Hematopoietic multipotent progenitor cell treated with erythropoietin and hydrocortisone succinate and interleukin-3 and kit ligand, for 6 days (in vitro differentiated cells): Measurements from ENCODE around the gene CSF1.
A peak's percentile ranks its signal among the peaks of the same experiment; 100 is the strongest.

Experiments used
- DNase-seq: peaks from one replicate; pipeline ENCODE4 v3.0.0-alpha.2; 2015

Gene CSF1

DNA sequence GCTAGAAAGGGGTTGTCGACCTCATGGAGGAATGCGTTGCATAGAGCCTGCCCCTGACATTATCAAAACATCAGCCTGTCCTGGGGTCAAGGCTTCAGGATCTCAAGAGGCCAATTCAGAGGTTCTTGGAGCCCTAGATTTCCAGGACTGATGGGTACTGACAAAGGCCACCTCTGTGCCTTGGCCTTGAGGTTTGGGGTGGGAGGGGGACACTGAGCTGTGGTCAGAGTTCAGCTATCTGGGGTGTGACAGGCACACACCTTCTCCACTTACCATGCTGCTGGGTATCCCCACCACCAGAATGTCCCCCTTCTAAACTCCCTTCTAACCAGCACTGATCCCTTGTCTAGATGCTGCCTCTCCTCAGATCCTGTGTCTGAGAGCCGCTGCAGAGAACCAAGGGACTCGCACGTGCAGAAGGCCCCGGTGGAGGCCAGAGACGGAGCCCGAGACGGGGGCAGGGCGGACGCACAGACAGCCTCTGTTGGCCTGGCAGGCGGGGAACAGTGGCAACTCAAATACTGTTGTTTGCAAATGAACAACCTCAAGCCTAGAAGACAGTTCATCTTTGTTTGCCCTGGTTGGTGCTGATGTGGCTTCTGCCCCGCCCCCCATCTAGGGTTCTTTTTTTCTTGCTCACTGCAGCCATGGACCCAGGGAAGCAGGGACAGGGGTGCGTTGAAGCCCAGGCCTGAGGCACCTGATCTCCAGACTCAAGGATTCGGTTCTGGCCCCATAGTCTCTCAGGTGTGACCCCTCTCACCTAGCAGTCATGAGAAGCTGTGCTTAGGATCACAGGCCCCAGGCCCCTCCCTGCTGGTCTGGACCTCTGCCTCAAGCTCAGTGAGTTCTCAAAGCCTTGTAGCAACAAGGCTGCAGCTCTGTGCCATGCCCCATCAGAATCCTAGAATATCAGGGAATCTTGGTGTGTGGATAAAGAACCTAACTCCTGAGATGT lies 28.1 kb upstream of the CSF1 start:
- DNase-seq: no peak

DNA sequence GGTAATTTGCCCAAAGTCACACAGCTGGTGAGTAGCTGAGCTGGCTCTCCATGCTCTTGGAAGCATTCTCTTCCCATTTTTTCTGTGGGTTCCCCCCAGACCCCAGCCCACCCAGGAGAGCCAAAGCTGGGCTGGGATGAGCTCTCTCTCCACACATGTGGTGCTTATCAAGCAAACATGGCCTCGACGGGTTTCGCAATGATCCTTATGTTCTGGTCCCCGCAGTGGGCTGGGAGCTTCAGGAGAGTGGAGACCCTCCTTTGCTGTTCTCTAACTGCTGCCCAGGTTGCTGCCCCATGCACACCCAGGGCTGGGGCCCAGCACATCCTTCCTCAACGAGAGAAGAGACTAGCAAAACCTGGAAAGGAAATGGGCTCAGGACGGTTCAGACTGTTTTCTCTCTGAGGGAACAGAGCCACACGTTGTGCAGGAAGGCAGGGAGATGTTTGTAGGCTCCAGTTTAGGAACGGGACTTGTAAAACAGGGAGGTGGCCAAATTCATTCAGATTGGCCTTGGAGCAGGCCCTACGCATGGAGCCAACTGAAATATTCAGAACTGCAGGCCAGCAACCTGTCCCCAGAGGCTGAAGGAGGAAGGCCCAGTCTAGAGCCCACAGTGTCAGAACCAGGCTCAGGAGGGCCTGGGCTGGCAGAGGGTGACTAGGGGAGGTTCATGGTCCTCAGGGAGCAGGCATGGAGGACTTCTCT lies 27.2 kb upstream of the CSF1 start:
- no peak for DNase-seq

DNA sequence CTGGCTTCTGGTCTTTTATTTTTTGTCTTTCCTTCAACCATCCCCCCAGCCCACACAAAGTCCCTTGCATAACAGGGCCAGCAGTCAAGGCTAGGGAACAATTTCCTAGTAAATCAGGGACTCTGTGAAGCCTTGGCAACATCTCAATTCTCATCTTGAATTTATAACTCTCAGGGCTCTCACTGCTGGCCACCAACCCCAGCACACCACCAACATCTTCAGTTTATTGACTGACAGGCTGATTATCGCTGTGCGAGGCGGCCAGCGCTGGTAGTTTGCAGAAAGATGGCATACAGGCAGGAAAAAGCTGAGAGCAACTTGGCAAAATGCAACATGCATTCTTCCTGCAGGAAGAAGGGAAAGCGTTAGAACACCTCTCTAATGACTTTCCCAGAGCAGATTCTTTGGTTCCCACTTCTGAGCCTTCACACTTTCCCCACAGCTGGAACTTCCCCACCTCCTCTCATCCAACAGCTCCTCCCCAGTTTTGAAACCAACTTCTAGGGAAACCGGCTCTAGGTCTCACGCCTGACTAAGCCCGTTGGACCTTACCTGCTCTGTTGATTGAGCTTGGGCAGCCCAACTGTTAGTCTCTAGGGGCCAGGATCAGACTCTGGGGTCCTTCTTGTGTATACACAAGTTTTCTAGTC lies 26.3 kb upstream of the CSF1 start:
- no peak for DNase-seq

DNA sequence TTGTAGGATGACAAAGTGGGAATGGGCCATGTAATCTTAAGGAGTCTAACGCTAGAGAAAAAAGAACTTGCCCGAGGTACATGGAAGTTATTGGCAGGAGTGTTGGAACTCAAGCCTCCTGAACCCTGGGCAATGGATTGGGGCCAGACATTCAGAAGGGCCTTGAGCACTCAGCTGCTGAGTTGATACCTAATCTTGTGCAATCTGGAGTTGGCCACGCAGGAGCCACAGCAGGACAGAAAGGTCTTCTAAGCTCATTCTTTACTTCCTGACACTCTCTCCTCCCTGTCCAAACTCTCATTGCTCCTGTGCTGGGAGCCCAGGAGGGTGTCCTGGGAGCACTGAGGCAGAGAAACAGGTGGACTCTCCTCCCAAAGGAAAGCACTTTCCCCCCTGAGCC lies 25.1 kb upstream of the CSF1 start:
- DNase-seq: no peak

DNA sequence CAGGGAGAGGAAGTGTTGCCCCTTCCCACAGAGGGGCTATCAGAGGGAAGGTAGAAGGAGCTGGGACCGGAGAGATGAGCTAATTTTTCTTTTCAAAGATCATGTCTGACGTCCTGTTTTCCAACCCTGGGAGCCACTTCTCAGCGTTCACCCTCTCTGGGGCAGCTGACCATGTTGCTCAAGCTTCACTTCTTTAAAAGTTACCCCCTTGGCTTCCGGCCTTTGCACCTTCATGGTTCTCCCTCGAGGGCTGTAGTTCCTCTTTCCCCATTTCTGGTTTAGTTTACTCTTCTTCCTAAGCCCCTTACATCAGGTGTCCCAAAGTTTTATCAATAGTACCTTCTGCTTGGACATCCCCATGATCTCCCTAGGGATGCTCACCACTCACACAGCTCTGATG lies 23.8 kb upstream of the CSF1 start:
- DNase-seq: peak; percentile 60

DNA sequence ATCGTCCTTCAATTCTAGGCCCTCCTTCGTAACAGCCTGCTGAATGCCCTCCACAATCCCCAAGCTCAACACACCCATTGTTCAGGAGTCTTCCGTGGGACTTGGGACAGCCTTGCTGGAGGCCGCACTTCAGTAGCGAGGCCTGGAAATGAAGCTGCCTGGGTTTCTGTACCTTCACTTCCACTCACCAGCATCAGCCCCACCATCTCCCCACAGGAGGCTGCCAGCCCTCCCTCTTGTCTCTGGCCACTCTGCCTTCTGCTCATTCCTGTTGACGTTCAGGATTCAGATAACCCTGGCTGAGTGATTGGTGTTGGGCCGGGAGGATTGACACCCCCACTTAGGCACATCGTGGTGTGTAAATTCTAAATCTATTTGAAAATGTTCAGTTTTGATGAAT lies 23.4 kb upstream of the CSF1 start:
- DNase-seq: no peak

DNA sequence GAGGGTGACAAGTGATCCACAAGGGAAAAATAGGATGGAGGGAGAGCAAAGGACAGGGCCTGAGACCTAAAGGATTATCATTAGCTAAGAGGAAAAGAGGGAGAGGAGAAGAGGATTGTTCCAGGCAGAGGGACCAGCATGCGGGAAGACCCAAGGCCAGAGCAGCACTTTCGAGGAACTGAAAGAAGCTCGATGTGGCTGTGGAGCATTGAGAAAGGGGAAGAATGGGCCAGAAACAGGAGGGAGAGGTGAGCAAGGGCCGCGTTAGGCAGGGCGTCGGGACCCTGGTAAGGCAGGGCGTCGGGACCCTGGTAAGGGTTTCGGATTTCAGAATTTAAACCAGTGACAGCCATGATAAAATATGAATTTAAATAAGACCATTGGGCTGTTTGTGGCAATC lies 22.8 kb upstream of the CSF1 start:
- DNase-seq: no peak

DNA sequence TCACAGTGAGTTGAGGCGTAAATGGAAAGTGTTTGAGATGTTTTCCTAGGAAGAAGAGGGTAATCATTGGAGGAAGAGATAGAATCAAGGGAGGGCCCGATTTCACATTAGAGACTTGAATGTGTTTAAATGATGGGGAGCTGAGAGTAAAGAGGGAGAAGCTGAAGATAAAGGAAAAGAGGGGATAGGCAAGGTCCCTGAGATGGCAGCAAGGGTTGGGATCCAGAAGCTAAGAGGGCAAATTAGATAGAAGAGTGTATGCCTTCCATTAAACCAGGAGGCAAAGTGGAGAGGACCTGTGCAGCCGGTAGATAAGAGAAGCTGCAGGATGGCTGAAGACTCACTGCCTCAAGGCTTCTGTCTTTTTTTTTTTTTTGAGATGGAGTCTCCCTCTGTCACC lies 21.6 kb upstream of the CSF1 start:
- peak; percentile 69 for DNase-seq

DNA sequence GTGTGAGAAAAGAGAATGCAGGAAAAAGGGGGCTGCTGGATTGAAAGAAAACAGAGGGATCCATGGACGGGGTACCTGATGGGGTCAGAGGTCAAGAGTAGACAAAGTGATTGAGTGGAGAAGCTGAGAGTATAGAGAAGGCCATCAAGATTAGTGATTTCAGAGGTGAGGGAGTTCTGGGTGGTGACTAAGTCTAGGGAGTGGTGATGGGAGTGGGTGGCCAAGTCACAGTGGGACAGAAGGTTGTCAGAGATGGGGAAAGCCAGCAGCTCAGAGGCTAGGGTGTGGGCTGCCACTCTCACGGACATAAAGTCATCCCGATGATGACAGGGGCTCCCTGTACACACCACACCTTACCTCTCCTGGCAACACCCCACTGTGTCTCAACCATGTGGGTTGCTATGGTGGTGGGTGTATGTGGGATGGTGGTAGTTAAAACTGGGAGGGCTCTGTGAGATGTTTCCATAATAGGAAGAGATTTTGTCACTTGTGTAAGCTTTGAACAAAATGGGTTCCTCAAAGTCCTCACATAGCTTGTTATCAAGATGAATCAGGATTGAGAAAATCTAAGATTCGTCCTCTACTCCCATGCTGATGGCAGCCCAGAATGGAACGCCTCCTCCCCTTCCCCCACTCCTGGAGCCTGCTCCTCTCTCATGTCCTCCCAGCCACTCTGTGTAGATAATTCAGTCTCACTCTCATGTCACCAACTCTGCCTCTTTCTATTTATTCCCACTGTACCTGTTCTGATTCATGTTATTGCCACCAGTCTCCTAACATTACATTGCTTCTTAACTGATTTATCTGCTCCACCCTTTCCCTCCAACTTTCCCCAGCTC lies 20.3 kb upstream of the CSF1 start:
- no peak for DNase-seq

DNA sequence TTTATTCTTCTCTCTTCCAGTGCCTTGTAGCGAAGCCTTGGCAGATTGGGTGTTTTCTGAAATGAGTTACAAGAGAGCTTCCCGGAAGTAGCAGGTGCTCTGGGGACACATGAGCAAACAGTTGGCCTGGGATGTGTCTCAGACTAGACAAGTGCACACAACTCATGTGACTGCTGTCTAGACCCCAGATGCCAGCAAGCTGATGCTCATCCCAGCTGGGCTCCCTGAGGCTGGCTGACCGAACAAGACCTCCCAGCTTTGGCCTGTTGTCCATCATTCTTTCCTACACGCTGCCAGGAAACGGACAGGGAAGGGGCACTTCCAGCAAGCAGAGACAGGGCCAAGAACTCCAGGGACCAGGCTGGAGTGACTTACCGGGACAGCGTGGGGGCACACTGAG lies 18.7 kb upstream of the CSF1 start:
- no peak for DNase-seq

DNA sequence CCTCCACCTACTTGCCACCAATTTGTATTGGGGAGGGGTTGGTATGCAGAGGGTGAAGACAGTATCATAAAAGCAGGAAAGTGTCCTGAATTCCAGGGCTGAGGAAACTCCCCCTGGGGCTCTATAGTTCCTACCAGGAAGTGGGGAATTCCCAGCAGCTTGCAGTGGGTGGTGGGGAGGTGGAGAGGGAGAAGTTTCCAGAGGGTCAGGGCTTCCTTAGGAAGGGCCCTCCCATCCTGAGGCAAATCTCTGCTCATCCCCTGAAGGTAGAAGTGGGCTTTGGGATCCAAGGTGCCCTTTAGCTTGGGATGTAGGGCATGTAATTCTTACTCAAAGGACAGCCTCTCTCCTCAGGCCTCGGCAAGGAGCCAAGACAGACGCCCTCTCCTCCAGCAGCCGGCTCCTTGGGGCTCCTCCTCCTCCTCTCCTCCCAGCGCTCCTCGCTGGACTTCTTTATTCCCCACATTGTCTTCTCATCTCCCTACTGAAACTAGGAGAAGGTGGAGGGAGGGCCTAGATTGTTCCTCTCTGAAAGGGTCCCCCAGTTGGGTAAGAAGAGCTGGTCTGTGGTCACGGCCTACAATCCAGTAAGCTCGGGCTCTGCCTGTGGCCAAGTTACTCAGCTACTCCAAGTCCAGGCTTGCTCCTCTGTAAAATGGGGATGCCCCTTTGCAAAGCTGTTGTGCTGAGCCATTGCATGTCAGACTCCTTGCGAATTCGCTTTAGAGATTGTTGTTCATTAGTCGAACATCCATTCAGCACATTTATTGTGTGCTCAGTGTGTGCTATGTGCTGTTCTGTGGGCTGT lies 17.9 kb upstream of the CSF1 start:
- no peak for DNase-seq

DNA sequence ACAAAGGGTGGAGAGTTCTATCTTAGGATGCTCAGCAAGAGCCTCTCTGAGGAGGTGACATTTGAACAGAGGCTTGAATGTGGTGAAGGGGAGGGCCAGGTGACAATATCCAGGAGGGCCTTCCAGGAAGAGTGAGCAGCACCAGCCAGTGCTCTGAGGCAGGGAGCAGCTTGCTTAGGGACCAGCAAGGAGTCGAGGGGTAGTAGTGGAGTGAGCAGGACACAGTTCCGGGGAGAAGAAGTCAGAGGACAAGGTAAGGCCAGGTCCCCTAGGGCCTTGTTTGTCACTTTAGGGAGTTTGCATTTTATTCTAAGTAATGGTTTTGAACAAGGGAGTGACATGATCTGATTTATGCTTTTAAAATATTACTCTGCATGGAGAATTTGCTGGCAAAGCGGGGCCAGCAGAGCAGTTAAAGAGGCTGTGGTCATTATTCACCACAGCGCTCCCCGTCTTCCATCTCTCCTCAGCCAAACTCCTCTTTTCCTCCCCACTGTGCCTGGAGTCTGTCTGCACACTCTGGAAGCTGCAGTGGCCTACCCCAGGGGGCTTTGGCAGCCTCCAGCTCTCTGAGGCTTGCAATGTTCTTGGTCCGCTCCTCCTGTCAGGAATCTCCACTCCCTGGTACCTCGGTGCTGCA lies 17.0 kb upstream of the CSF1 start:
- DNase-seq: no peak

DNA sequence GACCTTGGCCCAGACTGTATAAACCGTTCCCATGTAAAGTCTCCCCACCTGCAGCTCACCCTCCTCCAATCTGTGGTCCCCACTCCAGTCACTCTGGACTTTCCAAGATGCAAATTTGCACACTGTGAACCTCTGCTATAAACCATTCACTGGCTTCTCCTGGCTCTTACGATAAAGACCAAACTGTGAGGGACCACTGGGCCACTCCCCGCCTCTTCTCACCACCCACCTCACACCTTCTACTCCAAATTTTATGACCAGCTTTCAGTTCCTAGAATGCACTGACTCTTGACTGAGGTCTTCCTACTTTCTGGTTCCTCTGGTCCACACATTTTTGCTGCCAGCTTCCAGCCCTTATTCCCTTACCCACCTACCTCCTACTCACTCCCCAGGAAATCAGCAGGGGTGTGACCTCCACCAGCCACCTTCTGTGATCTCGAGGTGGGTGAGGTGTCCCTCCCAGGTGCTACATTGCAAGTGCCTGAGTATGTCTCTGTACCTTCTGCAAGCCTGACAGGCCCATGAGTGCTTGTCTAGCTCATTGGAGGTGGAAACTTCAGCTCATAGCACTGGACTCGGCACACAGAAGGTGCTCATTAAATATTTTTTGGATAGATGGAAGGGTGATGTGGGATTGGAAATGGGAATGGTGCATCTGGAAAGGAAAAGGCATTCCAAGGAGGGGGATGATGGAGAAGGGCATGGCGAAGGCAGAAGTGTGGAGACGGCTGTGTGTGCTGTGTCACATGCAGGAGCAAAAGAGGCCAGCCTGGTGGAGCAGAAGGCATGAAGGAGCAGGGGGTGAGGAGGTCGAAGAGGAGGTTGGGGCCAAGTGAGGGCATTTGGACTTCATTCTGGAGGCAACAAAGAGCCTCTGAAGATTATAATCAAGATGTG lies 15.6 kb upstream of the CSF1 start:
- no peak for DNase-seq

DNA sequence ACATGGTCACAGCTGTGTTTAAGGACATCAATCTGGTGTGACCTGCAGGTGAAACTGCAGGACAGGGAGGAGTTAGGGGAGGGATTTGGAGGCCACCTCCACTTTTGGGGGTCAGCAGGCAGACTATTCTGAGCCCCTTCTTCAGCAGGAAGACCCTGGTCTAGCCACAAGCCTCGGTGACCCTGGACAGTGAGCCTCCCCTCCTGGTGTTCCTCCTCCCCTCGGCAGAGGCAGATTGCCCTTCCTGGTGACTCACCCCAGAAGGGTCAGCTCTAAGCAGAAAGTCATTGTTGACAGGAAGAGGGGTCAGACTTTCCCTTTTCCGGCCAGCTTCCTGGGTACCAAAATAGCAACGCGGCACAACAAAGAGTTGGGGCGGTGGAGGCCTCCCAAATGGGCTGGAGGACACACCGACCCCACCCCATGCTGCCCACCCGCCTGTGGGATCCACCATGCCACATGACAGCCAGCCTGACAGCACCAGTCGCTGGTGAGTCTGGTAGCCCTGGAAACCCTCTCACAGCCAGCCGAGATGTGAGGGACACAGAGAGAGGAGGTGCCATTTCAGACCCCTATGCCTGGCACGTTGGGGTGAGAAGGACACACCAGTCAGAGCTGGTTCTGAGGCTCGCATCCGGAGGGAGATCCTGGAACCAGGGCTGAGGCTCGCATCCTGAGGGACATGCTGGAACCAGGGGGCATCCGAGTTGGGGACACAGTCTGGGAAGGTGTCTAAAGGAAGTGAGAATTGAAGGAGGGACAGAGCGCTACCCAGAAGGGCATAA lies 14.7 kb upstream of the CSF1 start:
- DNase-seq: no peak

DNA sequence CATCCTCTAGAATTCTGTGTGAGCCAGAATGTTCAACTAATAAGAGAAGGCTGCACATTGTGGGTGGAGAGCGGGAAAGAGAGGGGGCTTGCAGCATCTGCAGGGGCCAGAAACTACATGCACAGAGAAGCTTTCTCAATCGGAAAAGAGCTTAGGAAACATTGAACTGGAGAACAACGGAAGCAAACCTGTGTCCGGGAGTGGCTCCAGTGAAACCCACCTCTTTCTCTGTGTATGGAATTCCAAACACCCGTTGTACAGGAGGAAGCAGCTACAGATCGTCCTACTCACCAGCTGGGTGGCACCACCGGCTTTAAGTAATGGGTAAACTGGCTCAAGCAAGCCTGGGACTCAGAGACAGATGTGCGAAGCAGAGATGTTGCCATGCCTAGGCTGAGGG lies 14.0 kb upstream of the CSF1 start:
- no peak for DNase-seq

DNA sequence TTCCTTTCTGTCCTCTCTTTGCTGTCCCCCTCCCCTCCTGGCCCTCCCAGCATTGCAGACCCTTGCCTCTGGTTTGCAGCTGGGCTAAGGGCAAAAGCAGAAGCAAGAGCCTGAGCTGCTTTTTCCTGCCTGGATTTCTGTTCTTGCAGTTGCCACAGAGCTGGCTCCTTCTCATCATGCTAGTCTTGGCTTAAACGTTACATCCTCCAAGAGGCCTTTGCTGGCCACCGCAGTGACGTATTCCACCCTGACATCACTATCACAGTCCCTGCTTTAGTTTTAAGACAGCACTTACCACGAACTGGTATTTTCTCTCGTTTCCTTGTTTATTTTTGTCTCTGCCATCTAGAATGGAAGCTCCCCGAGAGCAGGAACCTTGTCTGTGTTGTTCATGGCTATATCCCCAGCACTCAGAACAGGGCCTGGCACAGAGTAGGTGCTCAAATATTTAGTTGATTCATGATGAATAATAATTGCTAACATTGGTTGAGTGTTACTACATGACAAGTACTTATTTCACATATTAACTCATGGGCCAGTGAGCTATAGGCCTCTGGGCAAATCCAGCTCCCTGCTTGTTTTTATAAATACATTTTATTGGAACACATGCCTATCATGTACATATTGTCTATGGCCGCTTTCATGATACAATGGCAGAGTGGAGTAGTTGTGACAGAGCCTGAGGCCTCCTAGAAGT lies 13.2 kb upstream of the CSF1 start:
- DNase-seq: no peak

DNA sequence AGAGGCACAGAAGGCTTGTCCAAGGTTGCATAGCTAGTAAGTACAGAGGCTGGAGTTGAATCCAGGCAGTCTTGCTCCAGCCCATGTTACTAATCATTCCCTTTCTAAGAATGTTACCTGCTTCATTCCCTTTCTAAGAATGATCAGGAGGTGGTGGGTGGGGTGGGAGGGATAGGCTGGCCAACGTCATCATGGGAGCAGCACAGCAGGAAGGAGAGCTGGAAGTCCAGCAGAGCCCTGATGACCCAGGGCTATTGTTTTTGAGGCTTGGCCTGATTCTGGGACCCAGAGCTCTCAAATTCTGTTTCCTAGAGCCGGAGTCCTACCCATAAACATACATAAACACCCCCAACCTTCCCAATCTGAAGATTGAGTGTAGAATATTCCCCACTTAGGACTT lies 11.8 kb upstream of the CSF1 start:
- no peak for DNase-seq

DNA sequence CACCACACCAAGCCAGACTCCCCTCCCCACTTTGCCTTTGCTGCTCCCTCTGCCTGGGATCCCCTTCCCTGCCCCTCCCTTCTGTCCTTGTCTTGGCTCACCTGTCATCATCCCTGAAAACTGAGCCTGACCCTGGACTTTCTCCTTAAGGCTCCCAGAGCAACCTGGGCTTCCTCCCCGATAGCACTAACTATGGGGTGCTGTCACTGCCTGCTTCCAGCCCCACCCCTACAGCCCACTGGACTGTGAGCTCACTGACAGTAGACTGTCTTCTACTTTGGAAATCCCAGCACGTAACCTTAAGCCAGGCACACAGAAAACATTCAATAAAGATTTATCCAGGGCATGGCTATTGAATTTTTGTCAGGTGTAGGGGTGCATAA lies 9.5 kb upstream of the CSF1 start:
- no peak for DNase-seq
